ENCODE measurements around the gene SLC4A7.

DNA sequence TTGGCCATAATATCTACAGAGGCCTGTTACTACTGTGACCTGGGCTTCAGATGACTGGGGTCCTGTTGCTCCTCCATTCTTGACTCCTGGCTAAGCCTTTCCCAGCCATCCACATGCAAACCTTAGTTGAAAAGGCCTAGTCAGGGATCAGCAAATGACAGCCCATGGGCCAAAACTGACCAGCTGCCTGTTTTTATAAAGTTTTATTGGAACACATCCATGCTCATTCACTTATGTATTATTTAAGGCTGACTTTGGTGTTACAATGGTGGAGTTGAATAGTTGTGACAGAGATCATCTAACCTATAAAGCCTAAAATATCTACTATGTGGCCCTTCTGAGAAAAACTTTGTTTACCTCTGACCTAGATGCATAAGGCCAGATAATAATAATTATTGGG is 16.8 kb upstream of the SLC4A7 start:
- TF ChIP-seq, protein P1, sequence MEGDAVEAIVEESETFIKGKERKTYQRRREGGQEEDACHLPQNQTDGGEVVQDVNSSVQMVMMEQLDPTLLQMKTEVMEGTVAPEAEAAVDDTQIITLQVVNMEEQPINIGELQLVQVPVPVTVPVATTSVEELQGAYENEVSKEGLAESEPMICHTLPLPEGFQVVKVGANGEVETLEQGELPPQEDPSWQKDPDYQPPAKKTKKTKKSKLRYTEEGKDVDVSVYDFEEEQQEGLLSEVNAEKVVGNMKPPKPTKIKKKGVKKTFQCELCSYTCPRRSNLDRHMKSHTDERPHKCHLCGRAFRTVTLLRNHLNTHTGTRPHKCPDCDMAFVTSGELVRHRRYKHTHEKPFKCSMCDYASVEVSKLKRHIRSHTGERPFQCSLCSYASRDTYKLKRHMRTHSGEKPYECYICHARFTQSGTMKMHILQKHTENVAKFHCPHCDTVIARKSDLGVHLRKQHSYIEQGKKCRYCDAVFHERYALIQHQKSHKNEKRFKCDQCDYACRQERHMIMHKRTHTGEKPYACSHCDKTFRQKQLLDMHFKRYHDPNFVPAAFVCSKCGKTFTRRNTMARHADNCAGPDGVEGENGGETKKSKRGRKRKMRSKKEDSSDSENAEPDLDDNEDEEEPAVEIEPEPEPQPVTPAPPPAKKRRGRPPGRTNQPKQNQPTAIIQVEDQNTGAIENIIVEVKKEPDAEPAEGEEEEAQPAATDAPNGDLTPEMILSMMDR (IDR thresholded peaks at IDR 0.05): no peak
- TF ChIP-seq EZH2 (IDR thresholded peaks at IDR 0.05; ENCODE audit: borderline replicate concordance, insufficient read depth, low read depth, low read length, poor library complexity, severe bottlenecking): no peak
